ENCODE measurements around the gene KPNA4.

- TF ChIP-seq, protein P1, sequence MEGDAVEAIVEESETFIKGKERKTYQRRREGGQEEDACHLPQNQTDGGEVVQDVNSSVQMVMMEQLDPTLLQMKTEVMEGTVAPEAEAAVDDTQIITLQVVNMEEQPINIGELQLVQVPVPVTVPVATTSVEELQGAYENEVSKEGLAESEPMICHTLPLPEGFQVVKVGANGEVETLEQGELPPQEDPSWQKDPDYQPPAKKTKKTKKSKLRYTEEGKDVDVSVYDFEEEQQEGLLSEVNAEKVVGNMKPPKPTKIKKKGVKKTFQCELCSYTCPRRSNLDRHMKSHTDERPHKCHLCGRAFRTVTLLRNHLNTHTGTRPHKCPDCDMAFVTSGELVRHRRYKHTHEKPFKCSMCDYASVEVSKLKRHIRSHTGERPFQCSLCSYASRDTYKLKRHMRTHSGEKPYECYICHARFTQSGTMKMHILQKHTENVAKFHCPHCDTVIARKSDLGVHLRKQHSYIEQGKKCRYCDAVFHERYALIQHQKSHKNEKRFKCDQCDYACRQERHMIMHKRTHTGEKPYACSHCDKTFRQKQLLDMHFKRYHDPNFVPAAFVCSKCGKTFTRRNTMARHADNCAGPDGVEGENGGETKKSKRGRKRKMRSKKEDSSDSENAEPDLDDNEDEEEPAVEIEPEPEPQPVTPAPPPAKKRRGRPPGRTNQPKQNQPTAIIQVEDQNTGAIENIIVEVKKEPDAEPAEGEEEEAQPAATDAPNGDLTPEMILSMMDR (IDR thresholded peaks at IDR 0.05), result no peak
- TF ChIP-seq POLR2A (IDR thresholded peaks at IDR 0.05) (no peak), POLR2AphosphoS5 (IDR thresholded peaks at IDR 0.05; ENCODE audit: insufficient read depth in 1 of 2, low read depth in 1 of 2) (no peak)
Measured at GRCh38 chr3:160532371-160532770, 33.0 kb downstream of the KPNA4 start.
